GM19463 (cell line): Measurements from ENCODE around the gene HTRA3.

Experiments used
- ATAC-seq: cut with Tn5 transposase; IDR thresholded peaks from one replicate; pipeline ENCODE4 v1.9.1; 2021; ENCODE audit warnings: mild to moderate bottlenecking, moderate library complexity; ENCODE audit not compliant: unreplicated experiment

HTRA3 gene

GRCh38 chr4:8321771-8322170 lies 52.2 kb downstream of the HTRA3 start:
- ATAC-seq, result no peak

- no peak for ATAC-seq
These were observed 53.5 kb downstream of the HTRA3 start for GRCh38 chr4:8322794-8323704.

GRCh38 chr4:8323947-8324555 lies 54.5 kb downstream of the HTRA3 start:
- no peak for ATAC-seq

GRCh38 chr4:8324640-8325239 lies 55.2 kb downstream of the HTRA3 start:
- no peak for ATAC-seq

- no peak for ATAC-seq
These were observed 55.9 kb downstream of the HTRA3 start for GRCh38 chr4:8325291-8325973.

GRCh38 chr4:8326206-8326605 lies 56.7 kb downstream of the HTRA3 start:
- ATAC-seq, result no peak

GRCh38 chr4:8328456-8328855 lies 58.9 kb downstream of the HTRA3 start:
- ATAC-seq, result no peak

- no peak for ATAC-seq
These were observed 59.5 kb downstream of the HTRA3 start for GRCh38 chr4:8328866-8329559.

GRCh38 chr4:8329560-8329858 lies 60.0 kb downstream of the HTRA3 start:
- ATAC-seq, result no peak

GRCh38 chr4:8329859-8330761 lies 60.6 kb downstream of the HTRA3 start:
- no peak for ATAC-seq

- no peak for ATAC-seq
These were observed 61.4 kb downstream of the HTRA3 start for GRCh38 chr4:8330821-8331574.

GRCh38 chr4:8331575-8331955 lies 62.0 kb downstream of the HTRA3 start:
- no peak for ATAC-seq

GRCh38 chr4:8332038-8332857 lies 62.7 kb downstream of the HTRA3 start:
- ATAC-seq, result no peak

GRCh38 chr4:8332891-8333331 lies 63.4 kb downstream of the HTRA3 start:
- ATAC-seq, result no peak

GRCh38 chr4:8333726-8334460 lies 64.3 kb downstream of the HTRA3 start:
- ATAC-seq, result no peak

GRCh38 chr4:8334786-8335460 lies 65.4 kb downstream of the HTRA3 start:
- no peak for ATAC-seq

- no peak for ATAC-seq
These were observed 66.3 kb downstream of the HTRA3 start for GRCh38 chr4:8335848-8336247.
